NCI-H1048 (cell line): ENCODE results near the gene RHOH.

ENCODE experiments used
- DNase-seq: peaks from one replicate; lab custom pipeline; 2025; lab: John Stamatoyannopoulos, UW

Gene RHOH

DNA sequence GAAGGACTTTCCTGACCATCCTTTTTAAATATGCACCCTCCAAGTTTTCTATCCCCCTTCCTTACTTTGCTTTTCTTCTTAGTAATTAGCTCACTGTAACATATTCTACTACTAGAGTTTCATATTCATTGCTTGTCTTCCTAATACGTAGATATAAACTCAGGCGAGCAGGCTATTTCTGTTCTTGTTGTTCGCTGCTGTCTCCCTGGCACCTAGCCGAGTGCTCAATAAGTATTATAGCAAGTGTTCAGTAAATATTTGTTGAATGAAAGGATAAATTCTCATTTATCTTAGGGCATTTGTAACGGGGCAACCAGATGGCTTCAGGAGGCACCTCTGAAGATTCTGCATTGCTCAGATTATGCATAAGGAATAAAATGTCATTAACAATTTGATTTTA, 6.8 kb upstream of the RHOH start:
- DNase-seq, result no peak

DNA sequence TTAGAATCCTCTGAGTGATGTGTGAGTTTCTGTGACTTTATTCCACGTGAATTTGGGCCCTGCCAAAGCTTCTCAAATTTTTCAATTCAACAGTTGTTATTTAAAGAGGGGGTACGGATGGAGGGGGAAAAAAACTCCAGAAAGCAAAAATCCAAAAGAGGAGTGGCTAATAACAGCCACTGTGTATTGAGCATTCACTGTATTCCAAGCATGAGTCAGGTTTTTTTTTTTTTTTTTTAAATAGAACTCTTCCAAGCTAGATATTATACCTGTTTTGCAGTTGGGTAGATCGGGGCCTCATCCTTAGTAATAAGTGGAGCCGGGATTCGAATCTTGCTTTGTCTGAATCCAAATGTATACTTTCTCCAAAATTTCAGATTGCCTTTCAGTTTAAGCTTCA, 6.4 kb upstream of the RHOH start:
- no peak for DNase-seq

DNA sequence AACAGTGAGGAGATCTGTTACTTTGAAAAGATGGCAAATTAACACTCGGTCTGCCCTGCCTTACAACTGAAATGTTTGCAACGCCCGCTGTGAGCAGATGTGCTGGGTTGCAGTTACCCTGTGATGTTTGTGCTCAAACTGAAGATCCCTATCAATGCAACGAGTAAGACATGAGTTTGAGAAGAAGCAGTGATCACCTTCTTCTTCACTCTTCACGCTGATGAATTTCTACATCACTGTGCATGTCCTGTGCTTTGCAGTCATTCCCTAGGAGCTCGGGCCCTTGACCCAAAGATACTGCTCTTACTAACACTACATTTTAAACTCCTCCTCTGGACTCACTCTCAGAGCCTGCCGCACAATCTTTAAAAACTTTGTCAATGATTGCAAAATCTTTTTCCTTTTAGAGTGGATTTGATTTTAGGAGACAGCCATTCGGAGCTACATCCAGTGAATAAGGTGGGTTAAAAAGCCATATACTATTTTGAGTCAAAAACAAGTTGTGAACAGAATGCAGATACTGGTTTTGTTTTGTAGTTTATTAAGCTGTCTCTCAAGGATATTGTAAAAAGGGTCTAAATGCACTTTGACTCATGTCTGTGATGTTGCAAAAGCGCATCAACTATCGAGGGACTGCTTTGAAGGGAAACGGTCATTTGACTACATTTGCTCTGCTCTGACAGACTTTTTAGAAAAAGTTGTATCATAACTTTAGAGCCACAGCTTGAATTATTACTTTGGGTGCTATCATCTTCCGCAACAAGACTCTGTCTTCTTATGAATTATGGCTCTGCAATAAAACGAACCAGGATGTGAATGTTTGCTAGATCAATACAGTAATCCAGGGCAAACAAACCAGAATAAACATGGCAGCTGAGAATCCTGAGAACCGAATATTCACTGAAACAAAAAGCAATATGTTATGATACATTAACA, 5.7 kb upstream of the RHOH start:
- DNase-seq, result no peak

DNA sequence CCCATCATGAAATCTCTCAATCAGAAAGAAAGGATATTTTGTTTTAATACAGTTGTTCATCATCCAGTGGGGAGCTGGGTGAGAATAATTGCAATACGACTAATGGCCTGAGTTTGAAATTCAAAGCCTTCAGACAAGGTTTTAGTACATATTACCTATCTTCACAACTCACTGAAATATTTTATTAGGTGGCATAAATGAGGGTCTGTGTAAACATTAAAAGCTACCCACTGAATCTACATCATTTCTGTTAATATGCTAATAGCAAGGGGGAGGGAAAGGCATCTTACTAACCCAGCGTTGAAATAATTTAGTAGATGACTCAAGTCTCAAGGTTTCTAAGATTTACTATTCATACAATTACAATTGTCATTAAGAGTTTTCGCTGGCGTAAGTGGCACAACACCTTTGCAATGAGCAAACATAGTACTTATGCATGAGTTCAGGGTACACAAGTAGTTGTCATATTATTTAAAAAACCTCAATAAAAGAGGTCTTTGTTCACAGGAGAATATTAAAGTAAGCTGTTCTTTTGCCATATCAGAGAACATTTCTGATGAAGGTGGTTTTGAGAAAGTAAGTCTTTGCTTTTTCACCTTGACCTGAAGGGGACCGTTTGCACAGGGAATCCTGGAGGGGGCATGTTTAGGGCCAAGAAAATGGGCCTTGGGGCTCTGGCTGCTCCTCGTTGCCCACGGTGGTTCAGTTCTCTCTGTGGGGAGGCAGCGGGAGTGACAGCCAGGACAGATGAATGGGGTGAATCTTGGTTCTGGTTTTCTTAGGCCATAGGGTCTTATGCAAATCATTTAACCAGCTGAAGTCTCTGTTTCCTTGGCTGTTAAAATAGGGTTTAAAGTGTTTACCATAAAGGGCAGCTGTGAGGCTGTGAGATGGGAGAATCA, 4.5 kb upstream of the RHOH start:
- DNase-seq, result no peak

DNA sequence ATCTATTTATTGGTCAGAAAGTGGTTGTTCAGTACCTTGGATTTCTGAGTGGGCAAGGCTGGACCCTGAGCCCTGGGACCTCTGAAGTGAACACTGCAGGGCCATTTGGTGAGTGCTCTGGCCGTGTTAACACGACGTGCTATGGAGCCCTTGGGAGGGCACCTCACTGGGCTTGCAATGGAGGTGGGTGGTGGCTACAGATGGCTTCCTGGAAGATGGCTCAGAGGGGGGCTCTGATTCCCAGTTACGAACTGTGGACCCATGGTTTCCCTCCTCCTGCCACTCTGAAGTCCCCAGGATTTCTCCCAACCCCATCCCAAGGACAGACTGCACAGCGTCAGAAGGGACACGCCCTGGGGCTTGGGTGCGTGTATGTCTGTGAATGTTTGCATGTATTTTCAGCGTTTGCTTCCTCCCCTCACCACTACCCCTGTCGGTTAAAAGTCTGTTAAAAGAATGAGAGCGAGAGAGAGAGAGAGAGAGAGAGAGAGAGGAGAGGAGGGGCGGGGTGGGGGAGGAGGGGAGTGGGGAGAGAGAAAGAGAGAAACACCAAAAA, 3.7 kb upstream of the RHOH start:
- no peak for DNase-seq

DNA sequence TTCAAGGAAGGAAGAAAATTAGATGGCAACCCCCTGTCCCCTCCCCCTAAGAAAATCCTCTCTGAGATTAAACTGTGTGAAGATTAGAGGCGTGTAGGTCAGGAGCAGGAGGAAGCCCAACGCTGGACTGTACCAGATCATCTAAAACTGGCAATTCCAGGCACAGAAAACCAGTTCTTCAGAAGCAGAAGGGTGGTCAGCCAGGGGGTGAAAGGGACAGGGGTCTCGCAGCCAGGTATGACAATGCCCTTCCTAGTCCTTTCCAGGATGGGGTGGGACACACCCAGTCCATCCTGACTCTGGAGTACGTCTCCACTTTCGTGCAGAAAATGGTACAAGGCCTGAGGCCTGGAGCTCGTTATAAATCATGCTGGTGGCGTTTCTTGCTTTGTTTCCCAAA, 3.3 kb upstream of the RHOH start:
- no peak for DNase-seq

DNA sequence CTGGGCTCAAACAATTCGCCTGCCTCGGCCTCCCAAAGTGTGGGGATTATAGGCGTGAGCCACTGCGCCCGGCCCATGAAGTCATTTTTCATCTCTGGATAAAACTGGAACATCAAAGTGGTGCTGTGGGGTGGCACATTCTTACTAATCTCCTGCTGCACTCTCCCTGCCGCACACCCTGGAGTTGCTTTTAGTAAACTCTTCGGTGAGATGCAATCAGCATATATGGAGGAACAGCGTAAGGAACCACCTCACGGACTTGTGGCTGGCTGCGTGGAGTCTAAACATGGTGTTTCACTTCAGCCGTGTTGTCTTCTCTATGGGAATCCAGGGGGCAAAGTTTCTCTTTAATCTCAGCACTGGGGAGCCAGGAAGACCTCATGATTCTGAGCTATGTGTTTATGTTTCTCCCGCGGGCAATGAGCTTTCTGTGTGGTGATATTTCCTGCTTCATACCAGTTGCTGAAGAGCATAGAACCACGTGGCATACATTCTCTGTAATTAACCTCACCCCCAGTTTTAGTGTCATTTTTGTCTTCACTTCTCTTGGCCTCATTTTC, 2.1 kb upstream of the RHOH start:
- DNase-seq, result no peak

DNA sequence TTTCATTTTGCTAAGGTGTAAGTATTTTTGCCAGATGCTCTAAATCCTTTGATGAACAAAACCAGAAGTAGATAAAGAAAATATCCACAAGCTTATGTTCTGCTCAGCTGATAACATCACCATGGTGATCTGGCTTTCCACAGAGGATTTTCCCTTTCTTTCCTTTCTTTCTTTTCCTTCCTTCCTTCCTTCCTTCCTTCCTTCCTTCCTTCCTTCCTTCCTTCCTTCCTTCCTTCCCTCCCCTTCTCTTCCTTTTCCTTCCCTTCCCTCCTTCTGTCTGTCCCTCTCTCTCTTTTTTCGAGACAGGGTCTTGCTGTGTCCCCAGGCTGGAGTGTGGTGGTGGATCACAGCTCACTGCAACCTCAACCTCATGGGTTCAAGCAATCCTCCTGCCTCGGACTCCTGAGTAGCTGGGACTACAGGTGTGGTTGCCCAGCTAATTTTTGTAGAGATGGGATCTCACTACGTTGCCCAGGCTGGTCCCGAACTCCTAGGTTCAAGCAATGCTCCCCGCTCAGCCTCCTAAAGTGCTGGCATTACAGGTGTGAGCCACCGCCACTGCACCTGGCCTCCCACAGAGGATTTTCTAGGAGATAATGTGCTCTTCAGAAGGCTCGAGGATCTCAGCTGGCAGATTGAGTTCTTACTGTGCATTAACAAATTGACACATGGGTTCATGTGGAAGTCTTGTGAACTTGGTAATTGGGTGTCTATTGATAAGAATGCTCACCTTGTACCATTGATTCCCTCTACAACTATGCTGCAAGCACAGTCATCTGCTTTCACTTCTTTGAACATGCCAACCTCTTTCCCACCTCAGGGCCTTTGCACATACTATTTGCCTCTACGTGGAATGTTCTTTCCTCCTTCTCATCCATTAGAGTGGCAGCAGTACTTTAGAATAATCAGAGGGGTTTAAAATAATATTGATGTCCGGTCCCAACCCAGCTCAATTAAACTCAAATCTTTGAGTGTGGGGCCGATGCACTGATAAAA, 1.4 kb upstream of the RHOH start:
- no peak for DNase-seq

DNA sequence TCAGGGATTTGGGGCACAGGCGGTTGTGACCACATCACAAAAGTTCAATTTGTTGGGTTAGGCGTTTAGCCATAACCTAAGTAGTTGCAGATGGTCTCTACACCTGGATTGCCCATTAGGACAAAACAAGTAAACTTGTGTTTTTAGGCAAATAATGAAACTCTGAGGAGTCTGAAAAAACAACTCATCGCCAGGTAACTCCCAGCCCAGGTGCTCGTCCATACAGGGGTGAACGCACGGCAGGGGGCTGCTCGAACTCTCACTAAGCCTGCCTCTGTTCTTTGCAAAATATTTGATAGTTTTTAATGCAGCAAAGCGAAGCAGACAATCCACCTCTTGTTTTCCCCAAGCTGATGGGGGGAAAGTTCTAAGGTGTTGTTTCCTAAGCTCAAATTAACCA, 559 bp upstream of the RHOH start:
- no peak for DNase-seq

DNA sequence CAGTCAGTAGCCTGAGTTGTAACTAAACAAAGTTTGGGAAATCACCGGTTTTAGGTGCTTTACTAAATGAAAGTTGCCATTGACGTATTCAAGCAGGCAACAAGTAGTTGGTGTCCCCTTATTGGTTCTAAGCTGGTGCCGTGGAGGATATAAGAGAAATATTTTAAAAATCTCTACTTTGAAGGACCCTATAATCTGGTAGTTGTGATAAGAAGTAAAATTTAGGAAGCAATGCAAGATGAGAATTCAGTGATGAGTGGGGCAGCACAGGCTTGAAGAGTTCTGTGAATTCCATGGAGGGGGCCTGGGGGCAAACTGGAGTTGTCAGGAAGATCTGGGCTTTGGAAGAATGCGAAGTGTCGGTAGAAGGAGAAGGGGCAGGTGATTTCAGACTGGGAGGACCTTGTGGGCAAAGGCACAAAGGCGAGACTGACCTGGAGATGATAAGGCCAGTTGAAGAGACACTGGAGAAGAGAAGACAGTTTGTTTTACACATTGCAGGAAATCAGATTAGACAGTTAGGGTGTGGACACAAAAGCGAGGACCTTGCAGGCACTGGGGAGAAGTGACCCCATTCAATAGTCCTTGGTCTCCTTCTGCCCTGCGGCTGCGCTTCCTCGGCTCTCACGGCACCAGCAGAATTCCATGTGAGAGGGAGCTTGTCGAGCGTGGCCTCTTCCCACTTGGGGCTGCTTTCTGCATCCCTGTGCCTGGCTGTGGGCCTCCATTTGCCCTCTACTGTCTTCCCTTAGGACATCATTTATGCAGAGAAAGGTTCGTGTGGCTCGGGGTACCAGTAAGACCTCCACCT, 1.3 kb downstream of the RHOH start:
- DNase-seq, result no peak

DNA sequence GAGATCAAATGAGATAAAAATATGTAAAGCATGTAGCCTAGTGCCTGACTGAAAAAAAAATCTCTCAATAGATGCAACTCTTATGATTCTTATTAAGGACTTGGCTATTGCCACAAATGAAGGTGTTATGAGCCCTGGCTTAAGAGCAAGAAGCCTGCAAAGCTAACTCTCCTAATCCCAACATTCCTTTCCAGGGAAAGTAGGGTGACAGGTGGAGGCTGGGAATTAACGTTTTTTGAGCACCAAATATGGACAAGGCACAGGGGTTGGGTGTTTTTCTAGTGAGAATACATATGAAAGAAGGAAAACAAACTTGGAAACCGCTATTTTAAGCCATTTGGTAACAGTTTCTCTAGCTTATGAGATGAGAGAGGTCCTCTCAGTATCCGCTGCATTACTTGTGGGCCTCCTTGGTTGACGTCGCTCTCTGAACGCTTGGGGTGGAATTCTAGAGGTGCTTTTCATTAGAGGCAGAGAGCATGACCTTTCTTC, 2.4 kb downstream of the RHOH start:
- DNase-seq, result no peak

DNA sequence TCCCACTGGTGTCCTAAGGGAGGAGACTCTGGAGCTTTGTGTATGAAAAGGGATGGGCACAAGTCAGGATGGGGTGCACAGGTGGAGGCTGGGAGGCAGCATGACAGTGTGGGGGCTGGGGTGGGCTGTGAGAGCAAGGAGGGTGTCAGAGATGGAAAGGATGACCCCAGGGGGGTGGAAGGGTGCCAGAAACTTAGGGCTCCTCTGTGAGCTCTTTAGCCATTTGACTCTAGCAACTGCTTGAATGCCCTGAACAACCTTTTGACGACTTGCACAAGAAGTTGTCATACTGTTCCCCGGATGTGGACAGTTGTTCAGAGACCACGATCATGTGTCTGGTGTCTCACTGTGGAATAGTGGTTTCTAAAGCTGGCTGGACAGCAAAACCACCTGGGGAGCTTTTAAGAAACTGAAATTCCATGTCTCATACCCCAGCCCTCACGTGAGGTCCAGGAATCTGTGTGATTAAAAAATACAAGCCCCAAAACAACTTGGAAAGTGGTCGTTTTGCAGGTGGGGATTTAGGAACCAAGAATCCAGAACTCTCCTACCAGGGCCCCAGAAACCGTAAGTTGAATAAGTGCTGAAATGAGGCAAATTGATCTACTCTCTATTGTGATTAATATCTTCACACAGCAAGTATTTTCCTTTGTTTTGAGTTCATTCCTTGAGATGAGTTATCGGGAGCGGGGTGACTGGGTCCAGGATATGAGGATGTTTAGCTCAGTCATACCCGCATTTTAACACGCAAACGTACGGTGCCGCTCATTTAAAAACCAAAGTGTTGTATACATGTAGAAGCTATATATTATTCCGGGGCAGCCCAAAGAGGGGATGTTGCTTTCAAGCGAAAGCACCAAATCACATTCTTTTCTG, 3.4 kb downstream of the RHOH start:
- DNase-seq, result no peak

DNA sequence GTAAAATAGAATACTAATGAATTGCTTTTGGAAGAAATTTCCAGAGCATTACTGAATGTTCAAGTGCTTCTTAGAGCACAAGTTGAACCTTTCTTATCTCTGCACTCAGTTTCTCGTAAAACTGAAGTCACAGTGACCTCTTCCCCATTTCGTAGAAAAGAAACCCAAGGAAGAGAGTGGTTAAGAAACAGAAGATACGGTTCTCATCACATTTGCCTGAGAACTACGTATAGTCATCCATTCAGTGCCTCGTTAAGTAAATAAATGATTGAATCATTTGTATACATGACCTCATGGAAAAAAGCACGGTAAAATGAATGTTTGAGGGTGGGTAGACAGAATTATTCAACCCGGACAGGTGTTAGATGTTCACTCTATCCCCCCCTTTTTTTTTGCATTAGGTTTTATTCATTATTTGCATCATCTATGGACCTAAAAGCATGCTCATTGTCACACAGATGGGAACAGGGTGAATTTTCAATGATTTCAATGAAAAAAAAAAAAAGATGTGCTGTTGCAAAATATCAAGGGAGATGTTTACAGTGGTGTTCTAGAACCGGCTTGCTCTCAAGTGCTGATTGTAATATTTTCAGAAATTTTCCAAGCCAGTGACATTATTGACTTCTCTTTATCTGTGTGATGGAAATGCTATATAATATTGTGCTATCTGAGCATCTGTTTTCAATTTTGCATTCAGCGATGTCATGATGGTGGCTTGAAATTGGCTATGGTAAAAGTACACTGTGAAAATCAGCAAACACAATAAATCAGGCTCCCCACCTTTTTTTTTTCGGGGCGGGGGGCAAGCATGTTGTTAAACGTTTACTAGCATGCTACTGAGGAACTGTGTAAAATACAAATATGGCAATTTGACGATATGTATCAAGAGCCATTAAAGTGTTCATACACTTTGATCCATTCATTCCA, 4.3 kb downstream of the RHOH start:
- no peak for DNase-seq

DNA sequence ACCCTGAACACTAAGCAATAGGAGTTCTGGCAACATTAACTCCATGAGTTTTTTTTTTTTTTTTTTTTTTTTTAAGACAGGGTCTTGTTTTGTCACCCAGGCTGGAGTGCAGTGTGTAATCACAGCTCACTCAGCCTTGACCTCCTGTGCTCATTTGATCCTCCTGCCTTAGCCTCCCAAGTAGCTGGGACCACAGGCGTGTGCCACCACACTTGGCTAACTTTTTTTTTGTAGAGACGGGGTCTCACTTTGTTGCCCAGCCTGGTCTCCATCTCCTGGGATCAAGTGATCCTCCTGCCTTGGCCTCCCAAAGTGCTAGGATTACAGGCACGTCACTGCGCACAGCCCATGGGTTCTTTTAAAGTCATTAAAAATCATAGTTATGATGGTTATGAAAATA, 5.1 kb downstream of the RHOH start:
- DNase-seq, result no peak

DNA sequence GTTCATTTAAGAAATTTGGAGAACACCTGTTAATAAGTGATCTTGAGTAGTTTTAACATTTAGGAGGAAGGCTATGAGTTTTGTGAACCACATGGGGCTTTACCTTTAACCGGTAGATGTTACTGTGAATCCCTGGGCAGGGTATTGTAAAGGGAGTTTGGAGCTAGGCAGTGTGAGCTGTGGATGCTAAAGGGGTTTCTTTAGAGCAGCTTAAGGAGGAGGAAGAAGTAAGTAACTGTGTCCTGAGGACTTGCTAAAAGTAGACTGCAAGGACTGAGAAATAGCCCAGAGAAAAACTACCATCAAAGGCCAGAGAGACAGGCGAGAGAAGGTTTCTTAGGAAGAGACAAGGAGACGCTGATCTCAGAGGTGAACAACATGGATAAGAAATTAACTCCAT, 5.6 kb downstream of the RHOH start:
- DNase-seq, result no peak

DNA sequence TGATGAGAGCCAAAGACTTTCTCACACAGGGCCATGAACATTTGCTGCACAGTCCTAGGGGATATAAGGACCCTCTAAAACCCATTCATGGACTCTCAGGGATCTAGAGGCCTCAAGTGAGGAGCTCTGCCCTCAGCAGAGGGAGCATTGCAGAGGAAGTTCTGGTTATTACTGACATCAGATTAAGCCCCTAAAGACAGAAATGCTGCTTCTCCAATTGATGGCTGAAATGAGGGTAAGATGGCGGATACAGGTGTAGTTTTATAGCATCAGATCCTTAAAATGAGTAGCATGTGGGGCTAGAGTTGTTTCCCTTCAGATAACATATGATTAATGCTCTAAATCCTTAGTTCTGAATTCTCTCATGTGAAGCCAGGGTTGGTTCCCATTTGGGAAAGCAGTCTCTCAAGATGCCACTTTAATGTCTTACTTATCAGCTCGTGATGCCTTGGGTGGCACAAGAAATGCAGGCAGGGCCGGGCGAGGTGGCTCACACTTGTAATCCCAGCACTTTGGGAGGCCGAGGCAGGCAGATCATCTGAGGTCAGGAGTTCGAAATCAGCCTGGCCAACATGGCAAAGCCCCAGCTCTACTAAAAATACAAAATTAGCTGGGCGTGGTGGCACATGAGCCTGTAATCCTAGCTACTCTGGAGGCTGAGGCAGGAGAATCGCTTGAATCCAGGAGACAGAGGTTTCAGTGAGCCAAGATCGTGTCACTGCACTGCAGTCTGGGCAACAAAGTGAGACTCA, 7.9 kb downstream of the RHOH start:
- no peak for DNase-seq
